Measurements from ENCODE around the gene RPAP3. TPM values are rescaled to one million over a fixed set of nuclear protein-coding genes. Genes with fewer than 3 reads are reported as not detected.

Gene RPAP3
- polyA plus RNA-seq, 1 donor from 2014 or later = 39.7 TPM

DNA sequence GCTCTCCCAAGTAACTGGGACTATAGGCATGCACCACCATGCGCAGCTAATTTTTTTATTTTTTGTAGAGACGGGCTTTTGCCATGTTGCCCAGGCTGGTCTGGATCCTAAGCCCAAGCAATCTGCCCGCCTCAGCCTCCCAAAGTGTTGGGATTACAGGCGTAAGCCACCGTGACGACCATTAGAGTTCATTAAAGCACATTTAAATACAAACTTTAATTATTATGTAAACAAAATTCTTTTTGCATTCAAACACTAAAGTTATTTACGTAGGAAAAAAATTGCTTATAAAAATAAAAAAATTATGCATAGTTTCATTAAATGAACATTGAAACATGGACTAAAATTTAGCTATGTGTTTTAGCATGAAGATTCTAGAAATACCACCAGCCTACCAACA lies 7.2 kb downstream of the RPAP3 start:
- Histone ChIP-seq H3K4me3 (ENCODE audit: low read length) (no peak overlapping the region), H3K27me3 (ENCODE audit: insufficient read depth, low read depth, low read length) (no peaks in the 10 kb centered on the region), H3K27ac (ENCODE audit: low read length) (no peak overlapping the region), H3K4me2 (ENCODE audit: low read length) (no peak overlapping the region), H3K36me3 (ENCODE audit: insufficient read depth, low read length) (peaks cover 18% of the 10 kb centered on the region), H2AFZ (ENCODE audit: low read depth, low read length) (no peak overlapping the region), H3F3A (ENCODE audit: insufficient read depth, low read length, poor library complexity, severe bottlenecking) (no peaks in the 10 kb centered on the region), H3K9ac (ENCODE audit: low read length) (no peak overlapping the region), H3K79me2 (replicated peaks; ENCODE audit: insufficient read depth, low read length) (peaks cover 5% of the 10 kb centered on the region), H4K20me1 (ENCODE audit: insufficient read depth) (no peaks in the 10 kb centered on the region), H3K9me3 (ENCODE audit: low read length) (no peaks in the 10 kb centered on the region), H3K9me2 (ENCODE audit: insufficient read depth, low read length) (no peaks in the 10 kb centered on the region)
- TF ChIP-seq, protein P1, sequence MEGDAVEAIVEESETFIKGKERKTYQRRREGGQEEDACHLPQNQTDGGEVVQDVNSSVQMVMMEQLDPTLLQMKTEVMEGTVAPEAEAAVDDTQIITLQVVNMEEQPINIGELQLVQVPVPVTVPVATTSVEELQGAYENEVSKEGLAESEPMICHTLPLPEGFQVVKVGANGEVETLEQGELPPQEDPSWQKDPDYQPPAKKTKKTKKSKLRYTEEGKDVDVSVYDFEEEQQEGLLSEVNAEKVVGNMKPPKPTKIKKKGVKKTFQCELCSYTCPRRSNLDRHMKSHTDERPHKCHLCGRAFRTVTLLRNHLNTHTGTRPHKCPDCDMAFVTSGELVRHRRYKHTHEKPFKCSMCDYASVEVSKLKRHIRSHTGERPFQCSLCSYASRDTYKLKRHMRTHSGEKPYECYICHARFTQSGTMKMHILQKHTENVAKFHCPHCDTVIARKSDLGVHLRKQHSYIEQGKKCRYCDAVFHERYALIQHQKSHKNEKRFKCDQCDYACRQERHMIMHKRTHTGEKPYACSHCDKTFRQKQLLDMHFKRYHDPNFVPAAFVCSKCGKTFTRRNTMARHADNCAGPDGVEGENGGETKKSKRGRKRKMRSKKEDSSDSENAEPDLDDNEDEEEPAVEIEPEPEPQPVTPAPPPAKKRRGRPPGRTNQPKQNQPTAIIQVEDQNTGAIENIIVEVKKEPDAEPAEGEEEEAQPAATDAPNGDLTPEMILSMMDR (IDR thresholded peaks at IDR 0.05; ENCODE audit: poor library complexity, severe bottlenecking) = no peak
- TF ChIP-seq EZH2 (IDR thresholded peaks at IDR 0.05; ENCODE audit: borderline replicate concordance, insufficient read depth, low read length, poor library complexity, severe bottlenecking) (no peak), POLR2AphosphoS5 (IDR thresholded peaks at IDR 0.05) (no peak), TAF1 (IDR thresholded peaks at IDR 0.05; ENCODE audit: low read depth) (no peak), RAD21 (conservative IDR thresholded peaks at IDR 0.05) (no peak), MXI1 (conservative IDR thresholded peaks at IDR 0.05; ENCODE audit: poor library complexity, severe bottlenecking) (no peak), EP300 (conservative IDR thresholded peaks at IDR 0.05; ENCODE audit: poor library complexity, severe bottlenecking) (no peak), SMC3 (conservative IDR thresholded peaks at IDR 0.05; ENCODE audit: poor library complexity) (no peak)
- TF ChIP-seq, protein P2, sequence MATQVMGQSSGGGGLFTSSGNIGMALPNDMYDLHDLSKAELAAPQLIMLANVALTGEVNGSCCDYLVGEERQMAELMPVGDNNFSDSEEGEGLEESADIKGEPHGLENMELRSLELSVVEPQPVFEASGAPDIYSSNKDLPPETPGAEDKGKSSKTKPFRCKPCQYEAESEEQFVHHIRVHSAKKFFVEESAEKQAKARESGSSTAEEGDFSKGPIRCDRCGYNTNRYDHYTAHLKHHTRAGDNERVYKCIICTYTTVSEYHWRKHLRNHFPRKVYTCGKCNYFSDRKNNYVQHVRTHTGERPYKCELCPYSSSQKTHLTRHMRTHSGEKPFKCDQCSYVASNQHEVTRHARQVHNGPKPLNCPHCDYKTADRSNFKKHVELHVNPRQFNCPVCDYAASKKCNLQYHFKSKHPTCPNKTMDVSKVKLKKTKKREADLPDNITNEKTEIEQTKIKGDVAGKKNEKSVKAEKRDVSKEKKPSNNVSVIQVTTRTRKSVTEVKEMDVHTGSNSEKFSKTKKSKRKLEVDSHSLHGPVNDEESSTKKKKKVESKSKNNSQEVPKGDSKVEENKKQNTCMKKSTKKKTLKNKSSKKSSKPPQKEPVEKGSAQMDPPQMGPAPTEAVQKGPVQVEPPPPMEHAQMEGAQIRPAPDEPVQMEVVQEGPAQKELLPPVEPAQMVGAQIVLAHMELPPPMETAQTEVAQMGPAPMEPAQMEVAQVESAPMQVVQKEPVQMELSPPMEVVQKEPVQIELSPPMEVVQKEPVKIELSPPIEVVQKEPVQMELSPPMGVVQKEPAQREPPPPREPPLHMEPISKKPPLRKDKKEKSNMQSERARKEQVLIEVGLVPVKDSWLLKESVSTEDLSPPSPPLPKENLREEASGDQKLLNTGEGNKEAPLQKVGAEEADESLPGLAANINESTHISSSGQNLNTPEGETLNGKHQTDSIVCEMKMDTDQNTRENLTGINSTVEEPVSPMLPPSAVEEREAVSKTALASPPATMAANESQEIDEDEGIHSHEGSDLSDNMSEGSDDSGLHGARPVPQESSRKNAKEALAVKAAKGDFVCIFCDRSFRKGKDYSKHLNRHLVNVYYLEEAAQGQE (IDR thresholded peaks at IDR 0.05; ENCODE audit: borderline replicate concordance) = no peak

GRCh38 chr12:47698055-47698454 lies 7.8 kb downstream of the RPAP3 start:
- peaks cover 18% of the 10 kb centered on the region for H3K36me3 ChIP-seq (ENCODE audit: insufficient read depth, low read length)
- H2AFZ ChIP-seq (ENCODE audit: low read depth, low read length) = no peak overlapping the region
- no peak for TF ChIP-seq SMC3 (conservative IDR thresholded peaks at IDR 0.05; ENCODE audit: poor library complexity)
- TF ChIP-seq RAD21 (conservative IDR thresholded peaks at IDR 0.05) = no peak

DNA sequence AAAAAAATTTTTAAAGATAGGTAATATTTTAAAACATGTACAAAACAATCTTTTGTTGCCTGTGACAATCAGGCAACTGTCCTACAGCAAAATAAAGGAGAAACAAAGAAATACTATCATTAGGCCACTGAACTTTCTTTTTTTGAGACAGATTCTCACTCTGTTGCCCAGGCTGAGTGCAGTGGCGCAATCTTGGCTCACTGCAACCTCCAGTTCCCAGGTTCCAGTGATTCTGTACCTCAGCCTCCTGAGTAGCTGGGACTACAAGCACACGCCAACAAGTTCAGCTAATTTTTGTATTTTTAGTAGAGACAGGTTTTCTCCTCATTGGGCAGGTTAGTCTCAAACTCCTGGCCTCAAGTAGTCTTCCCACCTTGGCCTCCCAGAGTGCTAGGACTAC lies 16.6 kb downstream of the RPAP3 start:
- TF ChIP-seq RAD21 (conservative IDR thresholded peaks at IDR 0.05) = no peak
- TF ChIP-seq EP300 (conservative IDR thresholded peaks at IDR 0.05; ENCODE audit: poor library complexity, severe bottlenecking) = no peak
- TF ChIP-seq, protein P2 (IDR thresholded peaks at IDR 0.05; ENCODE audit: borderline replicate concordance) = no peak
- no peak for TF ChIP-seq SMC3 (conservative IDR thresholded peaks at IDR 0.05; ENCODE audit: poor library complexity)
- TF ChIP-seq TAF1 (IDR thresholded peaks at IDR 0.05; ENCODE audit: low read depth) = no peak
- TF ChIP-seq POLR2AphosphoS5 (IDR thresholded peaks at IDR 0.05) = no peak
- no peak for TF ChIP-seq MXI1 (conservative IDR thresholded peaks at IDR 0.05; ENCODE audit: poor library complexity, severe bottlenecking)
- TF ChIP-seq, protein P1 (IDR thresholded peaks at IDR 0.05; ENCODE audit: poor library complexity, severe bottlenecking) = no peak
- no peak for TF ChIP-seq EZH2 (IDR thresholded peaks at IDR 0.05; ENCODE audit: borderline replicate concordance, insufficient read depth, low read length, poor library complexity, severe bottlenecking)
- Histone ChIP-seq H3K9me3 (ENCODE audit: low read length) (no peaks in the 10 kb centered on the region), H3K9me2 (ENCODE audit: insufficient read depth, low read length) (no peaks in the 10 kb centered on the region), H3K4me2 (ENCODE audit: low read length) (no peak overlapping the region), H3K4me3 (ENCODE audit: low read length) (no peak overlapping the region), H2AFZ (ENCODE audit: low read depth, low read length) (no peak overlapping the region), H3K27me3 (ENCODE audit: insufficient read depth, low read depth, low read length) (no peaks in the 10 kb centered on the region), H3K27ac (ENCODE audit: low read length) (no peak overlapping the region), H4K20me1 (ENCODE audit: insufficient read depth) (no peaks in the 10 kb centered on the region), H3K79me2 (replicated peaks; ENCODE audit: insufficient read depth, low read length) (no peaks in the 10 kb centered on the region), H3K36me3 (ENCODE audit: insufficient read depth, low read length) (no peaks in the 10 kb centered on the region), H3K9ac (ENCODE audit: low read length) (no peak overlapping the region), H3F3A (ENCODE audit: insufficient read depth, low read length, poor library complexity, severe bottlenecking) (no peaks in the 10 kb centered on the region)

More at GRCh38 chr12:47698055-47698454, 7.8 kb downstream of the RPAP3 start:
- no peak overlapping the region for H3K4me3 ChIP-seq (ENCODE audit: low read length)
- no peaks in the 10 kb centered on the region for H3K9me3 ChIP-seq (ENCODE audit: low read length)
- no peaks in the 10 kb centered on the region for H4K20me1 ChIP-seq (ENCODE audit: insufficient read depth)
- H3K79me2 ChIP-seq (replicated peaks; ENCODE audit: insufficient read depth, low read length) = peaks cover 5% of the 10 kb centered on the region
- no peaks in the 10 kb centered on the region for H3K27me3 ChIP-seq (ENCODE audit: insufficient read depth, low read depth, low read length)
- no peaks in the 10 kb centered on the region for H3K9me2 ChIP-seq (ENCODE audit: insufficient read depth, low read length)
- H3F3A ChIP-seq (ENCODE audit: insufficient read depth, low read length, poor library complexity, severe bottlenecking) = no peaks in the 10 kb centered on the region
- no peak overlapping the region for H3K9ac ChIP-seq (ENCODE audit: low read length)
- H3K27ac ChIP-seq (ENCODE audit: low read length) = no peak overlapping the region
- no peak overlapping the region for H3K4me2 ChIP-seq (ENCODE audit: low read length)
